Retinal pigment epithelial cell (primary cell): ENCODE results near the gene CREB1.

ENCODE experiments used
- DNase-seq: peaks from one replicate; pipeline ENCODE4 v3.0.0-alpha.2; 2010; ENCODE audit warnings: low read depth
- H3K4me3 ChIP-seq: 2 replicates; pipeline ENCODE4 v1.5.1; 2011; ENCODE audit warnings: mild to moderate bottlenecking, low read length, control low read depth, moderate library complexity
- CTCF ChIP-seq: conservative IDR thresholded peaks from 2 replicates; pipeline ENCODE4 v1.5.1; 2011; ENCODE audit warnings: low read depth, low read length, control low read depth, inconsistent platforms

The CREB1 gene

GRCh38 chr2:207561386-207562080 is 31.8 kb downstream of the CREB1 start:
- no peak for TF ChIP-seq CTCF
- DNase-seq: no peak
- H3K4me3 ChIP-seq: no peak overlapping the region

- H3K4me3 ChIP-seq: no peak overlapping the region
- no peak for TF ChIP-seq CTCF
- no peak for DNase-seq
These were observed 36.2 kb downstream of the CREB1 start for GRCh38 chr2:207565736-207566500.

- TF ChIP-seq CTCF: no peak
- no peak for DNase-seq
- no peak overlapping the region for H3K4me3 ChIP-seq
These were observed 37.9 kb downstream of the CREB1 start for GRCh38 chr2:207567671-207568070.

GRCh38 chr2:207571370-207571769 is 41.6 kb downstream of the CREB1 start:
- no peak for DNase-seq
- TF ChIP-seq CTCF: no peak
- H3K4me3 ChIP-seq: no peak overlapping the region

GRCh38 chr2:207584952-207585351 is 55.2 kb downstream of the CREB1 start:
- H3K4me3 ChIP-seq: no peak overlapping the region
- no peak for DNase-seq
- no peak for TF ChIP-seq CTCF

- DNase-seq: no peak
- TF ChIP-seq CTCF: no peak
- no peak overlapping the region for H3K4me3 ChIP-seq
These were observed 57.5 kb downstream of the CREB1 start for GRCh38 chr2:207587305-207587704.

GRCh38 chr2:207589143-207589542 is 59.4 kb downstream of the CREB1 start:
- DNase-seq: no peak
- TF ChIP-seq CTCF: no peak
- no peak overlapping the region for H3K4me3 ChIP-seq
